ENCODE data around the gene CYP4F8.

GRCh38 chr19:15589760-15590451 is 25.1 kb upstream of the CYP4F8 start:
- no peak for TF ChIP-seq POLR2A (IDR thresholded peaks at IDR 0.05; ENCODE audit: low read depth)
- TF ChIP-seq CTCF (IDR thresholded peaks at IDR 0.05): no peak

All from esophagus muscularis mucosa (tissue), 3 donors.